Prostate gland (tissue), 2 donors: ENCODE data around the gene SIVA1.

Source experiments
- POLR2AphosphoS5 ChIP-seq: sonication (generic); formaldehyde crosslinking; IDR thresholded peaks from one replicate; pipeline ENCODE4 v1.6.1; 2017; ENCODE audit warnings: antibody characterized with exemption
- TF ChIP-seq, protein P1 (sequence below), 4 experiments: fragments of 200-600 bp in 2 of 4; fragments of 450-650 bp in 2 of 4; sonication (generic) in 2 of 4; IDR thresholded peaks; 1 replicate in 3 of 4; 2 replicates in 1 of 4; pipeline ENCODE4 v1.5.1; 2016 to 2019; ENCODE audit warnings: antibody characterized with exemption in 4 of 4, mild to moderate bottlenecking in 2 of 4, moderate library complexity in 2 of 4

DNA sequence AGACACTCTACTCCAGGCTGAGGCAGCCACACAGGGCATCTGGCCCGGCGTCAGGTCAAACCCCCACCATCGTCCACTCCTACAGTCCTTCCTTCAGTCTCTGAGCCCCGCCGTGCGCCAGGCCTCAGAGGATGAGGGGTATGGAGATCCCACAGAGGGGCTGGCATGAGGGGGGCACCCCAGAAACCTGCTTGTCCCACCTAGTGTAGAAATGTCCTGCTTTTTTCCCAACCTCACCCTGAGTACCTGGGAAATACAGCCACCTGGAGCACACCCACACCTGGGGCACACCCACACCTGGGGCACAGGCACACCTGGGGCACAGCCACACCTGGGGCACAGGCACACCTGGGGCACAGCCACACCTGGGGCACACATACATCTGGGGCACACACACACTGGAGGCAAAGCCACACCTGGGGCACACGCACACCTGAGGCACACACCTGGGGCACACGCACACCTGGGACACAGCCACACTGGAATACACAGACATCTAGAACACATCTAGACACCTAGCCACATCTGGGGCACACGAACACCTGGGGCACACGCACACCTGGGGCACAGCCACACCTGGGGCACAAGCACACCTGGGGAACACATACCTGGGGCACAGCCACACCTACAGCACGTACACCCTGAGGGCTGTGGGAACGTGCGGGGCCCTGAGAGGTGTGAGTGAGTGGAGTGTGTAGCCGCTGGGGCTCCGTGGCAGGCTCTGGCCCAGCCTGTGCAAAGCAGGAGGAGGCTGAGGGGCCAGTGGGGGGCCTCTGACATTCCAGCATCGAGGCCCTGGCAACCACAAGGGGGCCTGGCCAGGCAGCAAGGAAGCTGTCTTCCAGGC is 24.2 kb downstream of the SIVA1 start:
- no peak for TF ChIP-seq POLR2AphosphoS5
- TF ChIP-seq, protein P1, sequence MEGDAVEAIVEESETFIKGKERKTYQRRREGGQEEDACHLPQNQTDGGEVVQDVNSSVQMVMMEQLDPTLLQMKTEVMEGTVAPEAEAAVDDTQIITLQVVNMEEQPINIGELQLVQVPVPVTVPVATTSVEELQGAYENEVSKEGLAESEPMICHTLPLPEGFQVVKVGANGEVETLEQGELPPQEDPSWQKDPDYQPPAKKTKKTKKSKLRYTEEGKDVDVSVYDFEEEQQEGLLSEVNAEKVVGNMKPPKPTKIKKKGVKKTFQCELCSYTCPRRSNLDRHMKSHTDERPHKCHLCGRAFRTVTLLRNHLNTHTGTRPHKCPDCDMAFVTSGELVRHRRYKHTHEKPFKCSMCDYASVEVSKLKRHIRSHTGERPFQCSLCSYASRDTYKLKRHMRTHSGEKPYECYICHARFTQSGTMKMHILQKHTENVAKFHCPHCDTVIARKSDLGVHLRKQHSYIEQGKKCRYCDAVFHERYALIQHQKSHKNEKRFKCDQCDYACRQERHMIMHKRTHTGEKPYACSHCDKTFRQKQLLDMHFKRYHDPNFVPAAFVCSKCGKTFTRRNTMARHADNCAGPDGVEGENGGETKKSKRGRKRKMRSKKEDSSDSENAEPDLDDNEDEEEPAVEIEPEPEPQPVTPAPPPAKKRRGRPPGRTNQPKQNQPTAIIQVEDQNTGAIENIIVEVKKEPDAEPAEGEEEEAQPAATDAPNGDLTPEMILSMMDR (IDR thresholded peaks at IDR 0.05), result no peak
